GM19099 (cell line): ENCODE results near the gene LRTM1.

Experiments used
- POLR2A ChIP-seq: IDR thresholded peaks from 3 replicates; pipeline ENCODE4 v1.6.1; 2011; ENCODE audit warnings: low read depth; ENCODE audit not compliant: insufficient read length; ENCODE audit errors: extremely low read depth

LRTM1 gene

DNA sequence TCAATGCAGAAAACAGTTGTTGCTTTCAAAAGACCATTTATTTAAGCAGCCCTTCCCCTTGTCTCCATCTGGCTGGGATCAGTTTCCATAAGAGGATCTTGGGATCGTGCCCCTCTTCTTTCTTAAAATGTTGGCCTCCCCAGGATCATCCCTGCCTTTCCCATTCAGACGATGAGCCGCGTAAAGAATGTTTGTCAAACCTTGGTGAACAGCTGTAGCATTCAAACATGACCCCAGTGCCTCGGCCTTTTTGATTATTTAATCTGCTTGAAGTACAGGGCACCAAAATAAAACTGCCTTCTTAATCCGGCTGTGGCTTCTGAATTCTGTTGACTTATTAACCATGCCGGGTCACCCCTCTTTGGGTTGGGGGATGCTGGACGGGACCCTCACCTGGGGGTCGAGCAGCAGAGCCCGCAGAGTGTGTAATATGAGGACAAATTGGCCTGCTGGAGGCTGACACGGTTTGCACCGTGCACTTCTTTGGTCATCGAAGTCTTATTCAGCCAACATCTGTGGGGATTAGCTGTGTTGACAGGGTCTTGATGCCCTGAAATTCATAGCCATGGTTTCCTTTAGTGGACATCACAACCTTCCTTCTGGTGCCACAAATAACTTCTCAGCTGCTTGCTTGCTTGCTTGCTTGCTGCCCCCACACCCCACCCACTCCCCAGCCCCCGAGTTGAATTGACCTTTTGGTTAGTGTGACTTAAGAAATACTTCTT is at the start of gene LRTM1:
TSS of gene LRTM1 (minus strand) at position 14 of the 725 bp plus-strand sequence. CDS start 148 bp downstream, outside the sequence.
- no peak for TF ChIP-seq POLR2A

DNA sequence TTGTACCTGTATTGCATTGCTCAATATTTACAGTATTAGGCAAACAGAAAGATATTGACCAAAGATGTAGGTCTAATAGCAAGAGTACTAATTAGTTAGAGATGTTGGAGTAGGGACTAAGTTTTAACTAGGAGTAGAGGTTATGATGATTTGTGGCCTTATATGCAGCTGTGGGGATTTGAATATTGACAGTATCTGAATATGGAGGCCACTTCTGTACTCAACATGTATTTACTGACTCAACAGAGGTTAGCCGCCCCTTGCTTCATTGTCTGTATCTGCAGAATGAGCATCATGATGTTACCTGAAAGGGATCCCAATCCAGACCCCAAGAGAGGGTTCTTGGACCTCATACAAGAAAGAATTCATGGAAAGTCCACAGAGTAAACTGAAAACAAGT is 49.6 kb upstream of the LRTM1 start:
- TF ChIP-seq POLR2A = no peak

GRCh38 chr3:54970895-54971294 is 43.0 kb upstream of the LRTM1 start:
- TF ChIP-seq POLR2A = no peak

DNA sequence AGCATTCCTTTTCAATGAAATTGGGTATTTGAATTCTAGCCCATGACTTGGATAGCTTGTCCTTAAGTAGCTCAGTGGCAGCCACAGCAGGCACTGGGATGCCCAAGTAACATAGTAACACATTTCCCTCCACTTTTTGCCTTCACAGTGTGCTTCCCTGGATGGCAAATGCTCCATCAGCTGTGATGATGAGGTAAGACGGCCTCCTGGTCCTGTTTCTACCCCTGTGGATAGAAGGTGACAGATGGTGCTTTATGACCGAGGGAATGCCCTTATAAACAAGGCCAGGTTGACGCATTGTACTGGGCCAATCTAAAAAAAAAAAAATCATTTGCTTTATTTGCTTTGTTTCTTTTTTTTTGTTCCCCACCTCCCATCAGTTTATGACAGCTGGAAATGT is 41.8 kb upstream of the LRTM1 start:
- no peak for TF ChIP-seq POLR2A

- no peak for TF ChIP-seq POLR2A
These were observed 40.8 kb upstream of the LRTM1 start for GRCh38 chr3:54968546-54969172.

DNA sequence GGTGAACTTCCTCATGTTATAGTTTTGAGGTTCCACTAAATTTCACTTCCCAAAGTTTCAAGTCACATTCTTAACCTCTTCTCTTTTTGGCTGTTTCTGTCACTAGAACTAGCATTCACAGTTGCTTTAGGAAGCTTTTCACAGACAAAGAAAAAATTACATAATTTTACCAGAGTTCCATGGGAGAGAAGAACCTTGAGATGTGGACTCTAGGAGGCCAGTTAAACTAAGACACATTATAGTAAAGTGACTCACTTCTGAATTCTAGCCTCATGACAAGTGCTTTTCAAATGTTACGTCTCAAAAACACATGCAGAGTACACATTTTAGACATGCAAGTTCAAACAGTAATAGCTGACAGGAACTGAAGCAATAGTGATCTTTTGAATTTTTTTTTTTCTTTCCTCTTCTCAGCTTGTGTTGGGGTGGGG is 39.9 kb upstream of the LRTM1 start:
- TF ChIP-seq POLR2A = no peak

DNA sequence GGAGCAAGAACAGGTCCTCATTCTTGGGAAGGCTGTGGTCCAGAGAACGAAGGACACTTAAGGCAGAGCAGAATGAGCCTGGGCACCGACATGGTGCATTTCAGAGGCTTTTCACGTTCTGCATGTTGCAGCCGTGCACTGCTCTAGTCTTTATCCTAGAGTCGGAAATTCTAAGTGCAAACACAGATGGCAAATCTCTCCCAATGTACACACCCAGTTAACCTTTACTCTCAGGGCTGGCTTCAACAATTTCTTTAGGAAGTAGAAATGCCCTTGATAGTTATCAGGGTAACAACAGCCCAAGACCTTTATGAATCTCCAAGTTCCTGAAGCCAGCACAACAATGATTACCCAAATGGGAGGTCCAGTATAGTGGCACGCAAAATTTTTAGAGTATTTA is 39.1 kb upstream of the LRTM1 start:
- no peak for TF ChIP-seq POLR2A

GRCh38 chr3:54965746-54966145 is 37.9 kb upstream of the LRTM1 start:
- no peak for TF ChIP-seq POLR2A

GRCh38 chr3:54964081-54964480 is 36.2 kb upstream of the LRTM1 start:
- no peak for TF ChIP-seq POLR2A

- no peak for TF ChIP-seq POLR2A
These were observed 35.8 kb upstream of the LRTM1 start for GRCh38 chr3:54963641-54964040.

DNA sequence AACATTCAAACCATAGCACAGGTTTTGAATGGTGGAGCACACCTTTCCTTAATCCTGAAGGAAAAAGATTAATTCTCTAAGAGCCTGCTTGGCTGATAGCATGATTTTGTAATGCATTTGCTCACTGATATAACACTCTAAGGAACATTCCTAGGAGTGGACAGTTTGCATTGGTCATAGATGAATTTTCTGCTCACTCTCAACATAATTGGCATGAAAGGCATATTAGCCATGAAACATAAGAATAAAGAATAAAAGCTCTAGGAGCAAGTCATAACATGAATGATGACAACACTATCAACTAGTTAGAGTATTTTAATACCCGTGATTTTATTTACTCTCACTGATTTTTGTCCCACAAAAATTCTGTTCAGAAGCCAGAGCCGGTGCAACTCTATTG is 34.3 kb upstream of the LRTM1 start:
- no peak for TF ChIP-seq POLR2A

GRCh38 chr3:54960701-54961100 is 32.8 kb upstream of the LRTM1 start:
- TF ChIP-seq POLR2A = no peak

DNA sequence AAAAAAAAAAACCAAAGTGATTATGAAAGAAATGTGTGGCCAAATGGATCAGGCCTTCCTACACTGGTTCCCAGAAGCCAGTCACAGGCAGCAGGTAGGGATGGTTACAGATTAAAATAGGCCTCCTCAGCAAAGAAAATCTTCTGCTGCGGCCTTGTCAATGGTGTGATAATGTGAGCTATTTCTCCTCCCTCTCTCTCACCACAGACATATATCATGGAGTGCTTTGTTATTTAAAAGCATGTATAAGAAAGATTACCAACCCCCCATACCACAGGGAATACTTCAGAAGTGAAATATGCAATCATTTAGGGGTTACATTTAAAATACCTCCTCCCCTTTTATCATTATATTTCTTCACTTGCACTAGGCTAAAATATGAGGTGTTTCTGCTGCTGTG is 32.2 kb upstream of the LRTM1 start:
- TF ChIP-seq POLR2A = no peak

DNA sequence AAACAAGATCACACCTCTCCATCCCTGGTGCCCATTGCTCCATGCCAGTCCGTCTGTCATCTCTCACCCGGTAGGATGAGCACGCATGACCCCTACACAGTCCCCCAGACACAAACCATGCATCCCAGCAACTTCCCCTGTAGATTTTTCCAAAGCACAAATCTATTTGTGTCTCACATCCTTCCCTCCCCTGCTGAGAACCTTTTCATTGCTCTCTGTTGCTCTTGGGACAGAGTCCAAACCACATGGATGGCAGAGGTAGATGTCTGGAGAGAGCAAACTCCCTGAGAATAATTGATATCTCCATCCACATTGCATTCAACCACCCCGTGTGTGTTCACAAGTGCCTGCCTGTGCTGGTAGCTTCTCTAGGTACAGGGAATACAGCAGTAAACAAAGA is 29.9 kb upstream of the LRTM1 start:
- no peak for TF ChIP-seq POLR2A

- no peak for TF ChIP-seq POLR2A
These were observed 28.1 kb upstream of the LRTM1 start for GRCh38 chr3:54955941-54956340.

DNA sequence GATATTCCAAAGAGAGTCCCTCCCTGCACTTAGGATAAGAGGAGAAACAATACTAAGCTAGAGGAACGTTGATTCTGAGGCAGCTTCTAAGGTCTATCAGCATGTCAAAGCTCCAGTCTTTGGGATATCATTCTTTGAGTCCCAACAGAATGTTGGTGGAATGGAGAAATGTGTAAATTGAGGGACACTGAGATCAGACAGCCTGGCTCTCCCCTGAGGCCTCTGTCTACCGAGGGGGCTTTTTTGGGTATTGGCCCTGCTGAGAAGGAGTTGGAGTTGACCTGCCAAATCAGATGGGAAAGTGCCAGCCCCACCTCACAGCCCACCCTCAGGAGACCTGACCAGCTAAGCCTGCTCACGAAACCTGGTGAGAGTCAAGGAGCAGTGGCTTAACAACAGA is 27.6 kb upstream of the LRTM1 start:
- no peak for TF ChIP-seq POLR2A
